ENCODE measurements around the gene SHC1.

The SHC1 gene

DNA sequence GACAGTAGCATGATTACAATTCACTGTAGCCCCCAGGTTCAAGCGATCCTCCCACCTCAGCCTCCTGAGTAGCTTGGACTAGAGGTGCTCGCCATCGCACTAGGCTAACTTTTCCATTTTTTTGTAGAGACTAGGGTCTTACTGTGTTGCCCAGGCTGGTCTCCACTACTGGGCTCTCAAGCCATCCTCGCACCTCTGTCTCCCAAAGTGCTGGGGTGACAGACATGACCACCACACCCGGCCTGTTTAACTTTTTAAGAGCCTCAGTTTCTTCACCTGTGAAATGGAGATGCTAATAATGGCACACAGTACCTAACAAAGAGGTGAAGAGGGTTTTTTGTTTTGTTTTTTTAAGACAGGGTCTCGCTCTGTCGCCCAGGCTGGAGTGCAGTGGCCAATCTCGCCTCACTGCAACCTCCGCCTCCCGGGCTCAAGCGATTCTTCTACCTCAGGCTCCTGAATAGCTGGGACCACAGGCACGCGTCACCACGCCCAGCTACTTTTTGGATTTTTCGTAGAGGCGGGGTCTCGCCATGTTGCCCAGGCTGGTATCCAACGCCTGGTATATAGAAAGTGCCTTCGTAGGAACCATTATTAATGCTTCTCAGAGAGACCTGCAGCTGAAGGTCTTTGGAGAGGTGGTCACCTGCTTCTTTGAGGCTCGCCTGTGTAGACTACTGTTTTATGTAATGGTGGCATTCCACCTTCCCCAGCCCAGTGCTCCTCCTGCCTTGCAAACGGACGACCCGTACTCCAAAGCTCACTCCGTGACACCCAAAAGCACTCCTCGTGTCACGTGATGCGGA lies 34.6 kb downstream of the SHC1 start:
- peaks cover 52% of the 10 kb centered on the region for H3K4me1 ChIP-seq (ENCODE audit: low read depth, poor library complexity, severe bottlenecking)
- H2AFZ ChIP-seq (ENCODE audit: low read depth): peak overlapping the region; percentile 56
- H3K9ac ChIP-seq: peak overlapping the region; percentile 86
- peaks cover 27% of the 10 kb centered on the region for H3K79me2 ChIP-seq (ENCODE audit: insufficient read depth, low read depth)
- H4K20me1 ChIP-seq (ENCODE audit: insufficient read depth): no peaks in the 10 kb centered on the region
- peak overlapping the region; percentile 84 for H3K27ac ChIP-seq
- no peaks in the 10 kb centered on the region for H3K36me3 ChIP-seq (ENCODE audit: insufficient read depth)
- H3K4me2 ChIP-seq: peak overlapping the region; percentile 86
- TF ChIP-seq, protein P1, sequence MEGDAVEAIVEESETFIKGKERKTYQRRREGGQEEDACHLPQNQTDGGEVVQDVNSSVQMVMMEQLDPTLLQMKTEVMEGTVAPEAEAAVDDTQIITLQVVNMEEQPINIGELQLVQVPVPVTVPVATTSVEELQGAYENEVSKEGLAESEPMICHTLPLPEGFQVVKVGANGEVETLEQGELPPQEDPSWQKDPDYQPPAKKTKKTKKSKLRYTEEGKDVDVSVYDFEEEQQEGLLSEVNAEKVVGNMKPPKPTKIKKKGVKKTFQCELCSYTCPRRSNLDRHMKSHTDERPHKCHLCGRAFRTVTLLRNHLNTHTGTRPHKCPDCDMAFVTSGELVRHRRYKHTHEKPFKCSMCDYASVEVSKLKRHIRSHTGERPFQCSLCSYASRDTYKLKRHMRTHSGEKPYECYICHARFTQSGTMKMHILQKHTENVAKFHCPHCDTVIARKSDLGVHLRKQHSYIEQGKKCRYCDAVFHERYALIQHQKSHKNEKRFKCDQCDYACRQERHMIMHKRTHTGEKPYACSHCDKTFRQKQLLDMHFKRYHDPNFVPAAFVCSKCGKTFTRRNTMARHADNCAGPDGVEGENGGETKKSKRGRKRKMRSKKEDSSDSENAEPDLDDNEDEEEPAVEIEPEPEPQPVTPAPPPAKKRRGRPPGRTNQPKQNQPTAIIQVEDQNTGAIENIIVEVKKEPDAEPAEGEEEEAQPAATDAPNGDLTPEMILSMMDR (conservative IDR thresholded peaks at IDR 0.05; ENCODE audit: low read depth, low read length): no peak
- H3K27me3 ChIP-seq (ENCODE audit: insufficient read depth, low read depth): no peaks in the 10 kb centered on the region
- peak overlapping the region; percentile 98 for H3K4me3 ChIP-seq (IDR thresholded peaks at IDR 0.05; ENCODE audit: insufficient read depth, low read depth, low read length)

DNA sequence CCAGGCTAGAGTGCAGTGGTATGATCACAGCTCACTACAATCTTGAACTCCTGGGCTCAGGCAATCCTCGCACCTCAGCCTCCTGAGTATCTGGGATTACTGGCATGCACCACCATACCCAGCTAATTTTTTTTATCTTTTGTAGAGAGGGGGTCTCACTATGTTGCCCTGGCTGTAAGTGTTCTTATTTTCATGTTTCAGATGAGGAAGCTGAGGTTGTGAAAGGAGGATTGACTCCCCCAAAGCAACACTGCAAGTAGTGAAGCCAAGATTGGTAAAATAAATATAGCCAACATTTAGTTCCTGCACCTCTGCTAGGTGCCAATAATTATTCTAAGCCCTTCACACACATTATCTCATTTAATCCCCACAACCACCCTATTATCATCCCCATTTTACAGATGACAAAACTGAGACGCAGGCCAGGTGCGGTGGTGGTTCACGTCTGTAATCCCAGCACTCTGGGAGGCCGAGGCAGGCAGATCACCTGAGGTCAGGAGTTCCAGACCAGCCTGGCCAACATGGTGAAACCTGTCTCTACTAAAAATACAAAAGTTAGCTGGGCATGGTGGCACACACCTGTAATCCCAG lies 36.1 kb downstream of the SHC1 start:
- Histone ChIP-seq H3K27ac (no peak overlapping the region), H3K79me2 (ENCODE audit: insufficient read depth, low read depth) (peaks cover 27% of the 10 kb centered on the region), H2AFZ (ENCODE audit: low read depth) (no peak overlapping the region), H3K36me3 (ENCODE audit: insufficient read depth) (no peaks in the 10 kb centered on the region), H3K27me3 (ENCODE audit: insufficient read depth, low read depth) (no peaks in the 10 kb centered on the region), H3K4me3 (IDR thresholded peaks at IDR 0.05; ENCODE audit: insufficient read depth, low read depth, low read length) (no peak overlapping the region), H3K9ac (no peak overlapping the region), H4K20me1 (ENCODE audit: insufficient read depth) (no peaks in the 10 kb centered on the region), H3K4me2 (no peak overlapping the region; the same call in 1 of the 2 replicates), H3K4me1 (ENCODE audit: low read depth, poor library complexity, severe bottlenecking) (peaks cover 37% of the 10 kb centered on the region)
- TF ChIP-seq, protein P1 (conservative IDR thresholded peaks at IDR 0.05; ENCODE audit: low read depth, low read length): no peak

DNA sequence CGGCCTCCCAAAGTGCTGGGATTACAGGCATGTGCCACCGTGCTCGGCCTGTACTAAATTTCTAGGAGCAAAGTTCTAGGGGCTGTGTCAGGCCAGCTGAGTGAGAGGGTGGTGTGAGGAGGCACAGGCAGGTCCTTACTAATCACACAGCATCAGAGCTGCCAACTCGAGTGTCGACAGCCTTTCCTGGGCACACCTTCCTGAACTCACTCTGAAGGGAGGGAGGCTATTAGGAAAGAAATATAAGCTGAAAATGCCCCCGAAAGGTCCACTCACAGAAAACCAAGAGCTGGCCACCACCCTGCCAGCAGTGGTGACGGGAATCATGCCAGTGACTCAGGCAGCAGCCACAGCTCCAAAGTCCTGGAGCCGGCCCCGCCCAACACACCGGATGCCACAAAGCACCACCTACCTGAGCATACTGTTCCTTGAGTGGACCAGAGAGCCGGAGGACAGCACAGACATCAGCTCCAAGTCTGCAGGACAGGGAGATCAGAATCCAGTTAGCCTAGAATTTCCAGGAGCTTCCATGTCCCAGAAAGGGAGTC lies 38.5 kb downstream of the SHC1 start:
- Histone ChIP-seq H3K36me3 (ENCODE audit: insufficient read depth) (no peaks in the 10 kb centered on the region; the same call in 1 of the 2 replicates), H4K20me1 (ENCODE audit: insufficient read depth) (no peaks in the 10 kb centered on the region), H2AFZ (ENCODE audit: low read depth) (no peak overlapping the region), H3K27ac (no peak overlapping the region), H3K9ac (no peak overlapping the region), H3K4me1 (ENCODE audit: low read depth, poor library complexity, severe bottlenecking) (peaks cover 14% of the 10 kb centered on the region), H3K27me3 (ENCODE audit: insufficient read depth, low read depth) (no peaks in the 10 kb centered on the region), H3K4me3 (IDR thresholded peaks at IDR 0.05; ENCODE audit: insufficient read depth, low read depth, low read length) (no peak overlapping the region), H3K79me2 (ENCODE audit: insufficient read depth, low read depth) (peaks cover 27% of the 10 kb centered on the region), H3K4me2 (no peak overlapping the region)
- TF ChIP-seq, protein P1 (conservative IDR thresholded peaks at IDR 0.05; ENCODE audit: low read depth, low read length): no peak

- Histone ChIP-seq H4K20me1 (ENCODE audit: insufficient read depth) (no peaks in the 10 kb centered on the region), H3K4me2 (no peak overlapping the region), H3K27ac (no peak overlapping the region), H2AFZ (ENCODE audit: low read depth) (no peak overlapping the region), H3K79me2 (ENCODE audit: insufficient read depth, low read depth) (no peaks in the 10 kb centered on the region), H3K36me3 (ENCODE audit: insufficient read depth) (peaks cover 6% of the 10 kb centered on the region; the same call in 1 of the 2 replicates), H3K27me3 (ENCODE audit: insufficient read depth, low read depth) (no peaks in the 10 kb centered on the region), H3K4me1 (ENCODE audit: low read depth, poor library complexity, severe bottlenecking) (peaks cover 9% of the 10 kb centered on the region), H3K9ac (no peak overlapping the region), H3K4me3 (IDR thresholded peaks at IDR 0.05; ENCODE audit: insufficient read depth, low read depth, low read length) (no peak overlapping the region)
- TF ChIP-seq, protein P1 (conservative IDR thresholded peaks at IDR 0.05; ENCODE audit: low read depth, low read length): no peak
Measured at GRCh38 chr1:154926201-154926600, 44.3 kb downstream of the SHC1 start.
